A673 (cell line): ENCODE results near the gene PROSER3. TPM values are rescaled to one million over a fixed set of nuclear protein-coding genes. Genes with fewer than 3 reads are reported as not detected.

ENCODE experiments used
- BruUV-seq: library from RNA; stranded (reverse); fragments of 400-500 nt; replicated peaks from 2 replicates; lab custom pipeline; 2021; lab: Mats Ljungman, UMichigan
- CTCF ChIA-PET: fragments of 300-600 bp; sonication (Branson Sonifier 250); formaldehyde crosslinking; loops from one replicate; lab custom pipeline; 2022; ENCODE audit warnings: antibody characterized with exemption; lab: Charles Lee
- POLR2A ChIA-PET: fragments of 300-600 bp; sonication (Branson Sonifier 250); formaldehyde crosslinking; loops from one replicate; lab custom pipeline; 2022; ENCODE audit warnings: antibody characterized with exemption; ENCODE audit not compliant: low non-redundant PET; lab: Charles Lee
- DNase-seq: peaks from one replicate; pipeline ENCODE4 v3.0.0-alpha.2; 2015; ENCODE audit warnings: low spot score
- H3K27ac ChIP-seq: fragments of 200-600 bp; sonication (generic); 2 replicates; pipeline ENCODE4 v1.5.1; 2016; ENCODE audit warnings: mixed run types, low read depth, mild to moderate bottlenecking, mixed read lengths, antibody characterized with exemption, low read length; ENCODE audit not compliant: poor library complexity, severe bottlenecking
- H3K27me3 ChIP-seq: fragments of 200-600 bp; sonication (generic); replicated peaks from 2 replicates; pipeline ENCODE4 v1.6.1; 2017; ENCODE audit warnings: mixed run types, low read depth, mild to moderate bottlenecking, mixed read lengths, antibody characterized with exemption, low read length; ENCODE audit not compliant: insufficient read depth, poor library complexity
- H3K36me3 ChIP-seq: fragments of 200-600 bp; sonication (generic); 2 replicates; pipeline ENCODE4 v1.6.1; 2016; ENCODE audit warnings: mixed run types, mild to moderate bottlenecking, mixed read lengths, antibody characterized with exemption, low read length; ENCODE audit not compliant: insufficient read depth, poor library complexity, severe bottlenecking
- H3K4me1 ChIP-seq: fragments of 200-600 bp; sonication (generic); 2 replicates; pipeline ENCODE4 v1.6.1; 2017; ENCODE audit warnings: mixed run types, mild to moderate bottlenecking, mixed read lengths, antibody characterized with exemption, low read length; ENCODE audit not compliant: insufficient read depth, poor library complexity, severe bottlenecking
- H3K4me3 ChIP-seq: fragments of 200-600 bp; sonication (generic); 2 replicates; pipeline ENCODE4 v1.5.1; 2016; ENCODE audit warnings: low read depth, mixed run types, mild to moderate bottlenecking, mixed read lengths, low read length; ENCODE audit not compliant: poor library complexity, severe bottlenecking
- H3K9me3 ChIP-seq: fragments of 200-600 bp; sonication (generic); 2 replicates; pipeline ENCODE4 v1.6.1; 2016; ENCODE audit warnings: mixed run types, low read depth, mild to moderate bottlenecking, mixed read lengths, antibody characterized with exemption, low read length; ENCODE audit not compliant: poor library complexity, severe bottlenecking
- CTCF ChIP-seq: fragments of 300-800, 200-600 bp; sonication (generic); conservative IDR thresholded peaks from 2 replicates; pipeline ENCODE4 v1.5.1; 2017; ENCODE audit warnings: low read depth, mild to moderate bottlenecking, antibody characterized with exemption, low read length, moderate library complexity, mixed read lengths
- EZH2 ChIP-seq: fragments of 200-600 bp; sonication (generic); IDR thresholded peaks from 2 replicates; pipeline ENCODE4 v1.6.1; 2017; ENCODE audit warnings: borderline replicate concordance, low read depth, mild to moderate bottlenecking, mixed read lengths, antibody characterized with exemption, low read length; ENCODE audit not compliant: poor library complexity, severe bottlenecking
- intact Hi-C: fragments of 100-400 bp; cut with micrococcal nuclease; formaldehyde crosslinking; loops from one replicate; pipeline ENCODE4 v1.10.0; 2022; ENCODE audit not compliant: unreplicated experiment
- total RNA-seq: library from RNA; stranded (reverse); gene quantifications from 2 replicates; pipeline ENCODE4 v1.2.3, GENCODE V29; 2021

The PROSER3 gene
- total RNA-seq, 1 experiment from 2014 or later: 38.4 TPM

DNA sequence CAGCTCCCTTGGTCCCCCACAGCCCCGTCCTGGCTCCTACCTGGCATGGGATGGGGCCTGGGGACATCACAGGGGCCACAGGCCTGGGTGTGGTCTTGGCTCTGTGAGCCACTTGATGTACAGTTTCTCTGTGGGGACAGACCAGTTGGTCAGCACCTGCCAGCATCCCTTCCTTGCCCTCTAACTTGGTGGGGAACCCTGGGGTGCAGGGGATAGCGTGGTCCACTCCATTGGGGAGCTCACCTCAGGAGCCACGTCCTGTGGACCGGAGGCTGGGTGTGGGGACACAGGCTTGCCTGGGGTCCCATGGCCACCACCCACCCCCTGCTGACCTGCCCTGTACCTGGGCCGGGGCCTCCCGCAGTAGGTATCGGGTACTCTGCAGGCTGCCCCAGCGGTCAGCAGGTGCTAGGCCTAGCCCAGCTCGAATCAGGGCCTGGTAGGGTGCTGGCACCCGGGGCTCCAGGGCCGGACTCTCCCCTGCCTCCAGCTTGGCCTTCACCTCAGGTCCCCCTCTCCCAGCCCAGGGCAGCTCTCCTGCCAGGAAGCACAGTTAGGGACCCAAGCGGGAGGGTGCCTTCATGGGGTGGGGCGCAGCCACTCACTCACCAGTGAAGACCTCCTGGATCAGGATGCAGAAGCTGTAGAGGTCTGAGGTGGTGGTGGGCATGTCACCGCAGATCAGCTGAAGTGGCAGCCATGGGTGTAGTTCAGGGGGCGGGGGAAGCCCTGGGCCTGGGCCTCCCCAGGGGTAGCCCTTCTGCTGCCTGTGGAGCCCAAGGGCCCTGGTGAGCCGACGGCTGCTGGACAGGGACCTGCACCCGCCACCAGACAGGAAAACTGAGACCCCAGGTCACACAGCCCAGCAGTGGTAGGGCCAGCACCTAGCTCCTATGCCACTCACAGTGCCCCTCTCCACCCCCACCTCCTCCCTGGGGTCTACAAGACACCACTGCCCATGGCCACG, 32.3 kb downstream of the PROSER3 start:
- no peak for TF ChIP-seq EZH2
- no peak for TF ChIP-seq CTCF

GRCh38 chr19:35790981-35791813, 33.2 kb downstream of the PROSER3 start:
- no peak overlapping the region for H3K4me3 ChIP-seq
- TF ChIP-seq EZH2 (no peak), CTCF (no peak)
- no peaks in the 10 kb centered on the region for H3K9me3 ChIP-seq
- H3K4me1 ChIP-seq: no peaks in the 10 kb centered on the region
- H3K27me3 ChIP-seq: no peaks in the 10 kb centered on the region
- no peak for DNase-seq
- H3K27ac ChIP-seq: no peak overlapping the region
- H3K36me3 ChIP-seq: no peaks in the 10 kb centered on the region
- no TSS peak for BruUV-seq
- intact Hi-C loops: no loop called here
- CTCF ChIA-PET: no interaction called here
- POLR2A ChIA-PET: no interaction called here

More for the DNA sequence above, 32.3 kb downstream of the PROSER3 start:
- Histone ChIP-seq H3K9me3 (no peaks in the 10 kb centered on the region), H3K4me3 (no peak overlapping the region), H3K36me3 (no peaks in the 10 kb centered on the region), H3K27me3 (no peaks in the 10 kb centered on the region), H3K4me1 (no peaks in the 10 kb centered on the region), H3K27ac (no peak overlapping the region)
- BruUV-seq: no TSS peak
- DNase-seq: no peak
- ChIA-PET CTCF (no interaction called here), POLR2A (no interaction called here)
- intact Hi-C loops: no loop called here

DNA sequence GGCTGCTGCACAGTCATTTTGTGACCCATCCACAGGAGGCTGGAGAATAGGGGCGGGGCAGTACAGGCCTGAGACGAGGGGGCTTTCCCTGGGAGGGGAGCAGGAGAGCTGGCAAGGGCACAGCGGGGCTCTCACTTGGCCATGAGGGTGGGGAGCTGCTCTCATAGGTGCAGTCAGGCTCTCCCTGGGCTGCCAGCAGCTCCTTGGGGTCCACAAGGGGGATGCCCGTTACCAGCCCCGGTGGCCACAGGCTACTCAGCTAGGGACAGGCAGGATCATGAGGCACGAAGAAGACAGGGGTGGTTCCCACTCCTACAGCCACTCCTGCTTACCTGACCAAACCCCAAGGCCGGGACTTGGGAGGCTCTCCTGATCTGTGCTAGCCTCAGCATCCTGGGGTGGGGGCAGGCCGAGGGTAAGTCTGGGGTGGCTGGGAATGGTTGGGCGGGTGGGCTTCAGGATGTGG, 33.9 kb downstream of the PROSER3 start:
- Histone ChIP-seq H3K27ac (no peak overlapping the region), H3K4me3 (no peak overlapping the region), H3K4me1 (no peaks in the 10 kb centered on the region), H3K9me3 (no peaks in the 10 kb centered on the region), H3K27me3 (peaks cover 4% of the 10 kb centered on the region), H3K36me3 (no peaks in the 10 kb centered on the region)
- no peak for TF ChIP-seq CTCF
- TF ChIP-seq EZH2: no peak
- intact Hi-C loops: no loop called here
- POLR2A ChIA-PET: no interaction called here
- no TSS peak for BruUV-seq
- no peak for DNase-seq
- CTCF ChIA-PET: no interaction called here
